A673 (cell line): ENCODE data around the gene MEF2C. TPM values are rescaled to one million over a fixed set of nuclear protein-coding genes. Genes with fewer than 3 reads are reported as not detected.

Experiments
- BruUV-seq: library from RNA; stranded (reverse); fragments of 400-500 nt; replicated peaks from 2 replicates; lab custom pipeline; 2021; lab: Mats Ljungman, UMichigan
- CTCF ChIA-PET: fragments of 300-600 bp; sonication (Branson Sonifier 250); formaldehyde crosslinking; loops from one replicate; lab custom pipeline; 2022; ENCODE audit warnings: antibody characterized with exemption; lab: Charles Lee
- POLR2A ChIA-PET: fragments of 300-600 bp; sonication (Branson Sonifier 250); formaldehyde crosslinking; loops from one replicate; lab custom pipeline; 2022; ENCODE audit warnings: antibody characterized with exemption; ENCODE audit not compliant: low non-redundant PET; lab: Charles Lee
- DNase-seq: peaks from one replicate; pipeline ENCODE4 v3.0.0-alpha.2; 2015; ENCODE audit warnings: low spot score
- H3K27ac ChIP-seq: fragments of 200-600 bp; sonication (generic); 2 replicates; pipeline ENCODE4 v1.5.1; 2016; ENCODE audit warnings: mixed run types, low read depth, mild to moderate bottlenecking, mixed read lengths, antibody characterized with exemption, low read length; ENCODE audit not compliant: poor library complexity, severe bottlenecking
- H3K27me3 ChIP-seq: fragments of 200-600 bp; sonication (generic); replicated peaks from 2 replicates; pipeline ENCODE4 v1.6.1; 2017; ENCODE audit warnings: mixed run types, low read depth, mild to moderate bottlenecking, mixed read lengths, antibody characterized with exemption, low read length; ENCODE audit not compliant: insufficient read depth, poor library complexity
- H3K36me3 ChIP-seq: fragments of 200-600 bp; sonication (generic); 2 replicates; pipeline ENCODE4 v1.6.1; 2016; ENCODE audit warnings: mixed run types, mild to moderate bottlenecking, mixed read lengths, antibody characterized with exemption, low read length; ENCODE audit not compliant: insufficient read depth, poor library complexity, severe bottlenecking
- H3K4me1 ChIP-seq: fragments of 200-600 bp; sonication (generic); 2 replicates; pipeline ENCODE4 v1.6.1; 2017; ENCODE audit warnings: mixed run types, mild to moderate bottlenecking, mixed read lengths, antibody characterized with exemption, low read length; ENCODE audit not compliant: insufficient read depth, poor library complexity, severe bottlenecking
- H3K4me3 ChIP-seq: fragments of 200-600 bp; sonication (generic); 2 replicates; pipeline ENCODE4 v1.5.1; 2016; ENCODE audit warnings: low read depth, mixed run types, mild to moderate bottlenecking, mixed read lengths, low read length; ENCODE audit not compliant: poor library complexity, severe bottlenecking
- H3K9me3 ChIP-seq: fragments of 200-600 bp; sonication (generic); 2 replicates; pipeline ENCODE4 v1.6.1; 2016; ENCODE audit warnings: mixed run types, low read depth, mild to moderate bottlenecking, mixed read lengths, antibody characterized with exemption, low read length; ENCODE audit not compliant: poor library complexity, severe bottlenecking
- CTCF ChIP-seq: fragments of 300-800, 200-600 bp; sonication (generic); conservative IDR thresholded peaks from 2 replicates; pipeline ENCODE4 v1.5.1; 2017; ENCODE audit warnings: low read depth, mild to moderate bottlenecking, antibody characterized with exemption, low read length, moderate library complexity, mixed read lengths
- EZH2 ChIP-seq: fragments of 200-600 bp; sonication (generic); IDR thresholded peaks from 2 replicates; pipeline ENCODE4 v1.6.1; 2017; ENCODE audit warnings: borderline replicate concordance, low read depth, mild to moderate bottlenecking, mixed read lengths, antibody characterized with exemption, low read length; ENCODE audit not compliant: poor library complexity, severe bottlenecking
- intact Hi-C: fragments of 100-400 bp; cut with micrococcal nuclease; formaldehyde crosslinking; loops from one replicate; pipeline ENCODE4 v1.10.0; 2022; ENCODE audit not compliant: unreplicated experiment
- total RNA-seq: library from RNA; stranded (reverse); gene quantifications from 2 replicates; pipeline ENCODE4 v1.2.3, GENCODE V29; 2021

The MEF2C gene
- total RNA-seq, 1 experiment from 2014 or later, result 2.0 TPM

- BruUV-seq, result no TSS peak
- CTCF ChIA-PET, result interaction anchor here (1.0 kb wide), 1 partner anchor 17 kb away, joined by 3 read pairs; no protein-coding TSS in a partner anchor
- DNase-seq, result no peak
- TF ChIP-seq CTCF (no peak), EZH2 (no peak)
- no peaks in the 10 kb centered on the region for H3K27me3 ChIP-seq
- H3K4me1 ChIP-seq, result no peaks in the 10 kb centered on the region
- H3K9me3 ChIP-seq, result no peaks in the 10 kb centered on the region
- no peak overlapping the region for H3K27ac ChIP-seq
- H3K36me3 ChIP-seq, result no peaks in the 10 kb centered on the region
- H3K4me3 ChIP-seq, result no peak overlapping the region
- POLR2A ChIA-PET, result no interaction called here
- intact Hi-C loops, result no loop called here
Observed at GRCh38 chr5:88707216-88707965, 175.6 kb downstream of the MEF2C start.

- peaks cover 23% of the 10 kb centered on the region for H3K27me3 ChIP-seq
- H3K27ac ChIP-seq, result no peak overlapping the region
- POLR2A ChIA-PET, result no interaction called here
- no peaks in the 10 kb centered on the region for H3K36me3 ChIP-seq
- H3K4me3 ChIP-seq, result no peak overlapping the region
- intact Hi-C loops, result no loop called here
- CTCF ChIA-PET, result no interaction called here
- H3K4me1 ChIP-seq, result no peaks in the 10 kb centered on the region
- BruUV-seq, result no TSS peak
- DNase-seq, result no peak
- no peak for TF ChIP-seq EZH2
- TF ChIP-seq CTCF, result no peak
- H3K9me3 ChIP-seq, result no peaks in the 10 kb centered on the region
Observed at GRCh38 chr5:88702332-88702731, 180.7 kb downstream of the MEF2C start.

GRCh38 chr5:88700121-88700520 lies 182.9 kb downstream of the MEF2C start:
- ChIA-PET CTCF (no interaction called here), POLR2A (no interaction called here)
- H3K9me3 ChIP-seq, result no peaks in the 10 kb centered on the region
- H3K27me3 ChIP-seq, result peaks cover 40% of the 10 kb centered on the region
- DNase-seq, result no peak
- no peaks in the 10 kb centered on the region for H3K36me3 ChIP-seq
- no peak for TF ChIP-seq CTCF
- no peak for TF ChIP-seq EZH2
- no peaks in the 10 kb centered on the region for H3K4me1 ChIP-seq
- no TSS peak for BruUV-seq
- intact Hi-C loops, result no loop called here
- no peak overlapping the region for H3K4me3 ChIP-seq
- no peak overlapping the region for H3K27ac ChIP-seq
